Measurements from ENCODE around the gene MT1A.

GRCh38 chr16:56681939-56682702 lies 43.7 kb downstream of the MT1A start, which contains the start of gene MT1X:
- TF ChIP-seq CTCF (IDR thresholded peaks at IDR 0.05; ENCODE audit: poor library complexity, severe bottlenecking) (no peak), EZH2 (IDR thresholded peaks at IDR 0.05; ENCODE audit: borderline replicate concordance, insufficient read depth, low read length, poor library complexity, severe bottlenecking) (no peak)
